Germinal center (tissue), 1 donor: Measurements from ENCODE around the gene FOSL1.

Source experiments
- DNase-seq: peaks from one replicate; pipeline ENCODE4 v3.0.0; 2012; ENCODE audit warnings: mixed read lengths, low spot score

Gene FOSL1

DNA sequence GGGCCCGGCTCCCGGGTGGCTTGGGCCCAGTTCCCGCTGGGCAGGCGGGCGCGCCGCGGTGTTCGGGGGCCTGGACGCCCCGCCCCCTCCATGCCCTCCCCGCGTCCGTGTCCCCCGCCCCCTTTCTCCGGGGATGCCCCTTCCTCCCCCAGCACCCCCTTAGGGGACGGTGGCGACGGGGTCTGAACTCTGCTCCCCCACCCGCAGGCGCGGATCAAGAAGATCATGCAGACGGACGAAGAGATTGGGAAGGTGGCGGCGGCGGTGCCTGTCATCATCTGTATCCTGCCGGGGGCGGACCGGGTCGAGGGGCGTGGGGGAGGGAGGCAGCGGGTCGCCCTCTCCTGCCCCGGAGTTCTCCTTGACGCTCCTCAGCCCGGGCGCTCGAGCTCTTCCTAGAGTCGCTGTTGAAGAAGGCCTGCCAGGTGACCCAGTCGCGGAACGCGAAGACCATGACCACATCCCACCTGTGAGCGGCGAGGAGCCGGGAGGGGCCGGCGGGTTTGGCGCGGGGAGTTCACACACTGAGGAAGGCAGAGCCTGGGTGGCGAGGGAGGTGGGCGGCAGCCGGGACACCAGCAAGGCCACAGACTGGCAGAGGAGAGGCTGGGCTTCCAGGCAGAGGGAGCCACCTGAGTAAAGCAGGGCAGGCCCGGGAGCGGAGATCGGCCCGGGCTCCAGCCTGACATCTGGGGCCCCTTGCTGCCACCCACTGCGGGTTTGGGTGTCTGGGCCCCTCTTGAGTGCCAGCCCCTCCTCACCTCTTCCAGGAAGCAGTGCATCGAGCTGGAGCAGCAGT lies 19.6 kb upstream of the FOSL1 start:
- DNase-seq, result peak; percentile 65

DNA sequence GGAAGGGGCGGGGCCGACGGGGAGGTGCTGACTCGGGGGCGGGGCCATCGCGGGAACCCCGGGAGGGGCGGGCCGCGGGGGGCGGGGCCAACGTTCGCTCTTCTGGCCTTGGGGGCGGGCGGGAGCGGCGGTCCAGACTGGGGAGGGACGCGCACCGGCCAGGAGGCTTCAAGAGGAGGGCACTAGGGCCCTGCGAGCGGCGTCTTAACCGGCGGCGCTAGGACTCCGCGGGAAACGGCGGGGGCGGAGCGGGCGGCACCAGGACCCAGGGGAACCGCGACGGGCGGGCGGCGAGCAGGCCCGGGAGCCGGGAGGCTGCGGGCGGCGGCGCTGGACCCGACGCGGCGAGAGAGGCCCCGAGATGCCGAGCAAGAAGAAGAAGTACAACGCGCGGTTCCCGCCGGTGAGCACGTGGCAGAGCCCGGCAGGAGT lies 19.0 kb upstream of the FOSL1 start, which contains the start of gene DRAP1:
DRAP1 (plus strand) TSS at position 286 of the 432 bp plus-strand sequence; CDS start at position 362, 76 bp downstream.
- DNase-seq, result peak; percentile 99

DNA sequence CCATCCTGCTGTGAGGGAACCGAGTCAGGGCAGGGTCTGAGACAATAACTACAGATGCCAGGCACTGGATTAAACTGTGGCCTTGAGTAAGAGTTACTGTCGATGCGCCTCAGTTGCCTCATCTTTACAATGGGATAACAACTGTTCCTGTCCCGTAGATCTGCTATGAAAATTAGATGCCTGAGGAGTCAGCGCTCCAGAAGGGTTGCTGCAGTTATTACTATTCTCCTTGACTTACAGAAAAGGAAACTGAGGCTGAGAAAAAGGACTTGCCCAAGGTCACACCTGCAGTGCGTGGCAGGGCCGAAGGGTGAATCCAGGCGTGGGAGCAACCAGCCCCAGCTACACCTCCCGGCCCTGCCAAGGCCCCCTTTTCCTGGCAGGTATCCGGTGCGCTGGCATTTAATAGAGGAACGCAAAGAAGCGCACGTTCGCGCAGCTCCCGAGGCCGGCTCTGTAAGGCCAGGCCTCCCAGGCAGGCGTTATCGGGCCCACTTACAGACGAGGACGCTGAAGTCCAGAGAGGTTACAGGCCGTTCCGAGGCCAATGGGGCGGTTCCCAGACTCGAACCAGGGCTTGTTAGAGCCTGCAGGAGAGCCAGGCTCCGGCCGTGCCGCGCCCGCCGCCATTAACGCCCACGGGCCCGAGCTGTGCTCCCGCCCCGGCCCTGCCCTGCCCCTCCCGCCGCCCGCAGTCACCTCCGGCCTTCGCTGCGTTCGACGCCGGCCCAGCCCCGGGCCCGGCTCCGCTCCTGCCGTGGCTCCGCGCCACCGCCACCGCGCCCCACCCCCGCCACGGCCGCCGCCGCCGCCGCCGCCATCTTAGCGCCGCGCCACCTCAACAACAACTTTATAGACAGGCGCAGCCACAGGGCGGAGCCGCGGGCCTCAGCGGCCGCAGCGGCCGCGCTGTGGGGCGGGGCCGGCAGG lies 18.3 kb upstream of the FOSL1 start, which contains the start of gene C11orf68:
C11orf68 (minus strand) TSS at position 852 of the 930 bp plus-strand sequence; CDS start at position 821, 31 bp downstream.
- DNase-seq, result no peak

DNA sequence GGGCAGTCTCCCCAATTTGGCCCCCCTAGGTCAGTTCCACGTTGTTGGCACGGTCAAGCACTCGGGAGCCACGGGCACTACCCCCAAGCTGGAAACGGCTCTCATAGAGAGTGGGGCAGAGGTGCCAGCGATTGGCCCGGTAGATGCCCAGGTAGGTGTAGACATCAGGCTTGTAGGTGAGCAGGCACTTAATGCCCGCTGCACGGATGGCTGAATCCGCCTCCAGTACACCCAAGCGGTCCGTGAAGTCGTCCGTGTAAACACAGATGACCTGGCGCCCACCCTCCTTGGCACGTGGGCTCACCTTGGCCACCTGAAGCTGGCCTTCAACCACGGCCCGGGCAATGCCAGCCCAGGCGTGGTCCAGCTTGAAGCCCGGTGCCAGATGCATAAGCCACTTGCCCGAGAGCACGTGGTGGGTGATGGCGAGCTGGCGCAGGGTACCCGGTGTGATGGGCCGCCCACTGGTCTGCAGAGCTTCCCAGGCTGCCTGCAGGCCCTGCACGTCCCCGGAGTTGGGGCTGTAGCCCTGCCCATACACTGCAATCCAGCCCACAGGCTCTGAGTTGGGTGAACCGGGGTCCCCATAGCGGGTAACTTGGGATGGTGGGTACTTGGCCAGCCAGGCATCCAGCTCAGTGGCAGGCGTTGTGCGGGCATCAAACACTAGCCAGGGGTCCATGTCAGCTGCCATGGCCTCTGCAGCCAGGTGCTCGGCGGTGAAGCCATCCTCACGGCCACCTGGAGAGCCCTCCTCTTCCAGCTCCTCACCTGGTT lies 17.4 kb upstream of the FOSL1 start:
- no peak for DNase-seq

GRCh38 chr11:65917077-65917433 lies 16.9 kb upstream of the FOSL1 start:
- no peak for DNase-seq

GRCh38 chr11:65916391-65916790 lies 16.2 kb upstream of the FOSL1 start:
- DNase-seq, result no peak

GRCh38 chr11:65915821-65916251 lies 15.6 kb upstream of the FOSL1 start:
- DNase-seq, result no peak

DNA sequence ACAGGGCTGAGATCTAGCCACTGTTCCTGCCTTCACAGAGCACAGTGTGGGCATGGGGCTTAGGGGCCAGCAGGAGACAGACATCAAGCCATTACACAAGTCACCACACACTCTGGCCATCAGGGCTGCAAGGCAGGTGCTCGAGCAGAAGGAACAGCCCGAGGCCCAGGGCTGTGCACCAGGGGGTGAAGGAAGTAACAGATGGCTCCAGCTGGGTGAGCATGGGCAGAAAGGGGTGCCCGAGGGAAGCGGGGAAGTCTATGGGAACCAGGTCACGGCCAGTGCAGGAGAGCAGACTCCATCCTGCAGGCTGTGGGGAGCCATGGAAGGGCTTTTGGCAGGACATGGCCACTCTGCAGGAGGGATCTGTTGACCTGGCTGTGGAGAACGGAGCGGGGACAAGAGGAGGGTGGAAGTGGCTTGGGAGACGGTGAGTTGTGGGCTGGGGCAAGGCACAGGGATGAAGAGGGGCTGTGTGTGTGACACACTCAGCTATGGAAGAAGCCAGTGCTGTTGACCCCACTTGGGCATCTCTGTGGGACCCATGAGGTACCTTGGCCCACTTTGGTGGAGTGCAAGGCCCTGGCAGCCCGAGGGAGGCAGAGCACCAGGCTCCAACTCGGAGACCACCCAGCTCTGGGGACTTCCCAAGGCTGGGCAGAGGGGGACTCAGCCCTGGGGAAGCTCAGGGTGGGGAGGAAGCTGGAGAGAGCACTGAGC lies 15.1 kb upstream of the FOSL1 start:
- DNase-seq, result no peak

GRCh38 chr11:65912845-65913244 lies 12.7 kb upstream of the FOSL1 start:
- DNase-seq, result no peak

- no peak for DNase-seq
Measured at GRCh38 chr11:65911682-65912568, 11.7 kb upstream of the FOSL1 start.

- DNase-seq, result no peak
Measured at GRCh38 chr11:65907878-65908277, 7.7 kb upstream of the FOSL1 start.

- DNase-seq, result no peak
Measured at GRCh38 chr11:65906602-65907001, 6.4 kb upstream of the FOSL1 start.

DNA sequence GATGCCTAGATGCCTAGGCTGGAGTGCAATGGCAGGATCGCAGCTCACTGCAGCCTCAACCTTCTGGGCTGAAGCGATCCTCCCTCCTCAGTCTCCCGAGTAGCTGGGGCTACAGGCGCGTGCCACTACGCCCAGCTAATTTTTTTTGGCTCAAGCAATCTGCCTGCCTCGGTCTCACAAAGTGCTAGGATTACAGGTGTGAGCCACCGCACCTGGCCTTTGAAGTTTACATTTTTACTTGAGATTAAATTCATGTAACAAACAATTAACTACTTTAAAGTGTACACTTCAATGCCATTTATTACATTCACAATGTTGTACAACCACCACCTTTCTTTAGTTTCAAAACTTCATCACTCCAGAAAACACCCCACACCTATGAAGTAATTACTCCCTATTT lies 3.5 kb upstream of the FOSL1 start:
- no peak for DNase-seq

DNA sequence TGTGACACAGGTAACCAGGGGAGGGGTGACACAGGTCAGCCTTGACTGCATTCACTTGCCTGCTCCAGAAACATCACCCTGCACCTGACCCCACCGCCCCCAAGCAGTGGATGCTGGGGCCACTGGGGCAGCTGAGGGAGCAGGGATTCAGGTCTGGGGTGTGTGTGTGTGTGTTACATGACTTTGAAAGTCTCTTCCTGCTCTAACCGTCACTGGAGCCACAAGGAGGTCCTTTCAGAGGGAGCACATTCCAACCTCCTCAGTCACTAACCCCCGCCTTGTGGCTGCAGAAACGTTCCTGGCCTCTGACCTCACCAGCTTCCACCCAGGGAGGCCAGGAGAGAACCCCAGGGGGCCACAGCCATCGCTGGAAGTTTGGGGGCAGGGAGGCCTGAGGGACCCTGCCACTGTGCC lies 2.9 kb upstream of the FOSL1 start:
- no peak for DNase-seq

DNA sequence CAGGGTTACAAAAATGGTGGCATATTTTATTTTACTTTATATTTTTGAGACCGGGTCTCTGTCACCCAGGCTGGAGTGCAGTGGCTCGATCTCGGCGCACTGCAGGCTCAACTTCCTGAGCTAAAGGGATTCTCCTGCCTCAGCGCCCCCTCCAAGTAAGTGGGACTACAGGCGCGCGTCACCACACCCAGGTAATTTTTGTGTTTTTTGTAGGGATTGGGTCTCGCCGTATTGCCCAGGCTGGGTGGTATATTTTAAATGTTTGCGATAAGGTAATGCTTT lies 652 bp upstream of the FOSL1 start:
- DNase-seq, result no peak

GRCh38 chr11:65899356-65900124 lies 648 bp downstream of the FOSL1 start:
- no peak for DNase-seq

DNA sequence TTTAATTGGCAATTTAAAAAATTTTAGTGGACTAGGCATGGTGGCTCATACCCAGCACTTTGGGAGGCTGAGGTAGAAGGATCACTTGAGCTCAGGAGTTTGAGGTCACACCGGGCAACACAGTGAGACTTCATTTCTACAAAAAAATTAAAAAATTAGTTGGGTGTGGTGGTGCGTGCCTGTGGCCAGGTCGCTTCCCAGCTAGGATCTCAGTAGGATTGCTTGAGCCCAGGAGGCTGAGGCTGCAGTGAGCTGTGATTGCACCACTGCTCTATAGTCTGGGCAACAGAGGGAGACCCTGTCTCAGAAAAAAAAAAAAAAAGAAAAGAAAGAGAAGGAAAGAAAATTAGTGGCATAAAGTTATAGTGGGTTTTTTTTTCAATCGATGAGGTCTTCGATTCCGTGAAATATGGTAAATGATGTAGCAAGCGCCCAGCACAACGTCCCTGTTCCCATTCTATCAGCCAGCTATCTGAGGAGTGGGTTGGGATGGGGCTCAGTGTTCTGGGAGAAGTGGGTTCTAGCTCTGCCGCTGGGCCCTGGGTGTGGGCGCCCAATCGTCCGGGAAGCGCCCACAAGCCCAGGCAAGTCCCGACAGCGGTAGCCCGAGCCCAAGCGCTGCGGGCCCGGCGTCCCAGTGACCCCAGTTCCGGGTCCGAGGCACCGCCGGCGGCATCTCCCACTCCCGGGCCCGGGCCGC lies 1.4 kb downstream of the FOSL1 start:
- DNase-seq, result no peak

DNA sequence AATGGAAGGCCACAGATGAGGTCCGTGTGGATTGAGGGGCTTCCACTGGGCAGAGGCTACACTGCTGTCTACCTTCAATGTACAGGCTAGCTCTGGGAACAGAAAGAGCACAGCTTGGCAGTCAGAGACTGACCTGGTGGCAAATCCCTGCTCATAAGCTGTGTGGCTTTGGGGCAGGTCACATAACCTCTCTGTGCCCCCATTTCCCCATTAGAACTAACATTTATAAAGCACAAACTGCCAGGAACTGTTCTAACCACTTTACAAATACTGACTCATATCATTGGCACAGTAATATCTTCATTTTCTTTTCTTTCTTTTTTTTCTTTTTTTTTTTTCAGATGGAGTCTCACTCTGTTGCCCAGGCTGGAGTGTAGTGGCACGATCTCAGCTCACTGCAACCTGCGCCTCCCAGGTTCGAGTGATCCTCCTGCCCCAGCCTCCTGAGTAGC lies 3.1 kb downstream of the FOSL1 start:
- DNase-seq, result no peak
